GM18870 (cell line): Measurements from ENCODE around the gene TAS2R7.
"Not testable (repeated sequence)": the region's sequence is repeated elsewhere in the genome, so short reads cannot be mapped to it uniquely, and the experiment has no call there.

ENCODE experiments used
- ATAC-seq: cut with Tn5 transposase; IDR thresholded peaks from one replicate; pipeline ENCODE4 v1.9.1; 2021; ENCODE audit warnings: moderate library complexity; ENCODE audit not compliant: unreplicated experiment

The TAS2R7 gene

GRCh38 chr12:10802587-10802986 lies at the start of gene TAS2R7:
TAS2R7 (minus strand) TSS chr12:10802627; CDS start chr12:10802570, 57 bp downstream.
- ATAC-seq = no peak

- ATAC-seq = no peak
These were observed 48.9 kb upstream of the TAS2R7 start for GRCh38 chr12:10851243-10851858.

GRCh38 chr12:10849425-10849878 lies 47.0 kb upstream of the TAS2R7 start, which contains the start of gene PRR4:
PRR4 (minus strand) TSS chr12:10849475; CDS start chr12:10849437, 38 bp downstream.
- ATAC-seq = no peak

GRCh38 chr12:10847744-10848143 lies 45.3 kb upstream of the TAS2R7 start:
- no peak for ATAC-seq

GRCh38 chr12:10842862-10843261 lies 40.4 kb upstream of the TAS2R7 start:
- ATAC-seq = no peak

GRCh38 chr12:10838461-10838860 lies 36.0 kb upstream of the TAS2R7 start:
- ATAC-seq = no peak

GRCh38 chr12:10829994-10830393 lies 27.6 kb upstream of the TAS2R7 start:
- no peak for ATAC-seq

- no peak for ATAC-seq
These were observed 23.8 kb upstream of the TAS2R7 start, which contains the start of gene TAS2R10 for GRCh38 chr12:10826258-10826657. TAS2R10 (minus strand) TSS chr12:10826358; CDS start chr12:10826269, 89 bp downstream.

GRCh38 chr12:10824957-10825356 lies 22.5 kb upstream of the TAS2R7 start:
- no peak for ATAC-seq

GRCh38 chr12:10811883-10812536 lies 9.6 kb upstream of the TAS2R7 start:
- ATAC-seq = no peak

GRCh38 chr12:10810068-10810467 lies 7.6 kb upstream of the TAS2R7 start, which contains the start of gene TAS2R9:
TAS2R9 (minus strand) TSS chr12:10810168; CDS start chr12:10810075, 93 bp downstream.
- ATAC-seq = no peak

- no peak for ATAC-seq
These were observed 4.8 kb upstream of the TAS2R7 start, which contains the start of gene TAS2R8 for GRCh38 chr12:10807186-10807585. TAS2R8 (minus strand) TSS chr12:10807286; CDS start chr12:10806980, 306 bp downstream.

- no peak for ATAC-seq
These were observed 686 bp downstream of the TAS2R7 start for GRCh38 chr12:10801741-10802140.

- ATAC-seq = no peak
These were observed 8.2 kb downstream of the TAS2R7 start for GRCh38 chr12:10794222-10794621.

GRCh38 chr12:10791769-10792168 lies 10.7 kb downstream of the TAS2R7 start:
- ATAC-seq = not testable (repeated sequence)

- ATAC-seq = no peak
These were observed 19.2 kb downstream of the TAS2R7 start for GRCh38 chr12:10783252-10783651.

GRCh38 chr12:10779103-10779502 lies 23.3 kb downstream of the TAS2R7 start:
- ATAC-seq = no peak

GRCh38 chr12:10771132-10771733 lies 31.2 kb downstream of the TAS2R7 start:
- no peak for ATAC-seq

- no peak for ATAC-seq
These were observed 42.8 kb downstream of the TAS2R7 start for GRCh38 chr12:10759657-10760056.

GRCh38 chr12:10756194-10756593 lies 46.2 kb downstream of the TAS2R7 start:
- no peak for ATAC-seq

GRCh38 chr12:10753059-10753458 lies 49.4 kb downstream of the TAS2R7 start:
- no peak for ATAC-seq
